ENCODE measurements around the gene LTC4S. TPM values are rescaled to one million over a fixed set of nuclear protein-coding genes. Genes with fewer than 3 reads are reported as not detected.

Gene LTC4S
- total and polyA plus RNA-seq, 4 donors, result 1.3 to 3.3 (median 2.1) TPM

- TF ChIP-seq HNF4G (IDR thresholded peaks at IDR 0.05), result no peak
- TF ChIP-seq YY1 (IDR thresholded peaks at IDR 0.05), result peak; percentile 68
- no peak for TF ChIP-seq MAX (IDR thresholded peaks at IDR 0.05)
- TF ChIP-seq EGR1 (IDR thresholded peaks at IDR 0.05; ENCODE audit: low read depth in 2 of 2), result peak; percentile 55 to 81
- TF ChIP-seq ATF3 (IDR thresholded peaks at IDR 0.05), result no peak
- TF ChIP-seq RAD21 (IDR thresholded peaks at IDR 0.05), result peak in 1 of 2 donors; percentile 7
- peak; percentile 40 for TF ChIP-seq SP1 (IDR thresholded peaks at IDR 0.05)
- TF ChIP-seq NR2F2 (IDR thresholded peaks at IDR 0.05), result no peak
- peak; percentile 60 for TF ChIP-seq REST (IDR thresholded peaks at IDR 0.05)
- peak in 1 of 2 donors; percentile 10 for TF ChIP-seq HNF4A (conservative IDR thresholded peaks at IDR 0.05)
- TF ChIP-seq FOXA2 (IDR thresholded peaks at IDR 0.05), result no peak
- no peak for TF ChIP-seq CTCF (IDR thresholded peaks at IDR 0.05; ENCODE audit: low read depth, low read length, missing input control)
- no peak for TF ChIP-seq FOXA1 (IDR thresholded peaks at IDR 0.05)
- TF ChIP-seq GABPA (IDR thresholded peaks at IDR 0.05 in 1 of 2, conservative IDR thresholded peaks at IDR 0.05 in 1 of 2), result no peak
- Histone ChIP-seq H3K4me1 (ENCODE audit: control insufficient read depth in 4 of 4, insufficient read depth in 4 of 4, low read length in 3 of 4) (peaks cover 30 to 73% (median 52%) of the 10 kb centered on the region in 4 donors), H3K9ac (ENCODE audit: low read depth in 1 of 2, low read length in 2 of 2) (peak within 1 kb of the TSS; percentile 57 to 98), H3K36me3 (ENCODE audit: control insufficient read depth in 4 of 4, insufficient read depth in 3 of 4, low read depth in 1 of 4, low read length in 3 of 4) (peaks cover 12 to 23% (median 19%) of the 10 kb centered on the region in 4 donors), H3K27me3 (ENCODE audit: control insufficient read depth in 4 of 4, insufficient read depth in 4 of 4, low read length in 3 of 4) (no peaks in the 10 kb centered on the region), H3K27ac (ENCODE audit: low read depth in 1 of 2, low read length in 2 of 2) (peak within 1 kb of the TSS; percentile 94 to 99), H3K9me3 (ENCODE audit: control insufficient read depth in 4 of 4, low read length in 3 of 4) (no peaks in the 10 kb centered on the region), H3K4me3 (ENCODE audit: low read depth in 1 of 3, low read length in 3 of 3) (peak within 1 kb of the TSS; percentile 64 to 92 (median 80))
- under 1% methylated on average over 81 of the region's 81 CpGs for WGBS
- DNase-seq (ENCODE audit: low spot score), result peak; percentile 89
Observed at GRCh38 chr5:179820483-179821297, 26.9 kb downstream of the LTC4S start, which contains the start of gene SQSTM1. SQSTM1 (plus strand) TSS chr5:179820905; CDS start chr5:179820937, 32 bp downstream.

GRCh38 chr5:179821298-179822058, 27.7 kb downstream of the LTC4S start:
- peak overlapping the region; percentile 64 to 92 (median 80) for H3K4me3 ChIP-seq (ENCODE audit: low read depth in 1 of 3, low read length in 3 of 3)
- H3K27ac ChIP-seq (ENCODE audit: low read depth in 1 of 2, low read length in 2 of 2), result peak overlapping the region; percentile 94 to 99
- peaks cover 30 to 78% (median 54%) of the 10 kb centered on the region in 4 donors for H3K4me1 ChIP-seq (ENCODE audit: control insufficient read depth in 4 of 4, insufficient read depth in 4 of 4, low read length in 3 of 4)
- no peaks in the 10 kb centered on the region for H3K9me3 ChIP-seq (ENCODE audit: control insufficient read depth in 4 of 4, low read length in 3 of 4)
- peaks cover 12 to 26% (median 25%) of the 10 kb centered on the region in 4 donors for H3K36me3 ChIP-seq (ENCODE audit: control insufficient read depth in 4 of 4, insufficient read depth in 3 of 4, low read depth in 1 of 4, low read length in 3 of 4)
- under 1% methylated on average over 54 of the region's 54 CpGs for WGBS
- DNase-seq (ENCODE audit: low spot score), result peak; percentile 96
- no peaks in the 10 kb centered on the region for H3K27me3 ChIP-seq (ENCODE audit: control insufficient read depth in 4 of 4, insufficient read depth in 4 of 4, low read length in 3 of 4)
- H3K9ac ChIP-seq (ENCODE audit: low read depth in 1 of 2, low read length in 2 of 2), result peak overlapping the region; percentile 68 to 98
- TF ChIP-seq HNF4A (conservative IDR thresholded peaks at IDR 0.05) (peak; percentile 29 to 41), NR2F2 (IDR thresholded peaks at IDR 0.05) (peak; percentile 63), SP1 (IDR thresholded peaks at IDR 0.05) (peak; percentile 79), RAD21 (IDR thresholded peaks at IDR 0.05) (peak; percentile 27 to 44), ZBTB33 (IDR thresholded peaks at IDR 0.05) (no peak), FOXA1 (IDR thresholded peaks at IDR 0.05) (no peak), YY1 (IDR thresholded peaks at IDR 0.05) (peak; percentile 93), HNF4G (IDR thresholded peaks at IDR 0.05) (no peak), MAX (IDR thresholded peaks at IDR 0.05) (no peak), ATF3 (IDR thresholded peaks at IDR 0.05) (no peak), GABPA (IDR thresholded peaks at IDR 0.05 in 1 of 2, conservative IDR thresholded peaks at IDR 0.05 in 1 of 2) (peak in 1 of 2 donors; percentile 18), FOXA2 (IDR thresholded peaks at IDR 0.05) (no peak), TAF1 (conservative IDR thresholded peaks at IDR 0.05) (peak; percentile 85)
